CD4-positive, alpha-beta T cell treated with Interleukin-4 for 1 hour (primary cell): ENCODE results near the gene PIGP.
"Not testable (repeated sequence)": the region's sequence is repeated elsewhere in the genome, so short reads cannot be mapped to it uniquely, and the experiment has no call there.

Source experiments
- DNase-seq, 2 donors: peaks; one replicate each; pipeline ENCODE4 v3.0.0-alpha.2; 2020 to 2022

Gene PIGP

GRCh38 chr21:37041706-37042271 lies 31.1 kb downstream of the PIGP start:
- DNase-seq = no peak

- DNase-seq = no peak
These were observed 32.7 kb downstream of the PIGP start for GRCh38 chr21:37040212-37040611.

- no peak for DNase-seq
These were observed 33.3 kb downstream of the PIGP start for GRCh38 chr21:37039411-37040075.

DNA sequence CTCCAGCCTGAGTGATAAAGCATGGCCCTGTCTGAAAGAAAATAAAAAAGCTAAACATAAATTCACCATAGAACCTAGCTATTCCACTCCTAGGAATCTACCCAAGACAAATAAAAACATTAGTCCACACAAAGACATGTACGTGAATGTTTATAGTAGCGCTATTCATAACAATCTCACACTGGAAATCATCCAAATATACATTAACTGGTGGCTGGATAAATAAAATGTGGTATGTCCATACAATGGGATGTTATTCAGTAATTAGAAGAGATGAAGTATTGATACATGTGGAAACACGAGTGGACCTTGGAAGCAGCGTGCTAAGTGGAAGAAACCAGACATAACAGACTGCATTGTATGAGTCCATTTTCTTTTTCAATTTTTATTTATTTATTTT lies 36.7 kb downstream of the PIGP start:
- no peak for DNase-seq

DNA sequence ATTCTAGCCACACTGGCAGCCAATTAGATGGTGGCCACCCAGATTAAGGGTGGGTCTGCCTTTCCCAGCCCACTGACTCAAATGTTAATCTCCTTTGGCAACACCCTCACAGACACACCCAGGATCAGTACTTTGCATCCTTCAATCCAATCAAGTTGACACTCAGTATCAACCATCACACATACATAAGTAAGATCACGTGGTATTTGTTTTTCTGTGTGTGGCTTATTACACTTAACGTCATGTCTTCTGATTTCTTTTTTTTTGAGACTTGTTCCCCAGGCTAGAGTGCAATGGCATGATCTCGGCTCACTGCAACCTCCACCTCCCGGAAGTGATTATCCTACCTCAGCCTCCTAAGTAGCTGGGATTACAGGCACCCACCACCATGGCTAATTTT lies 38.5 kb downstream of the PIGP start:
- not testable (repeated sequence) for DNase-seq

- no peak for DNase-seq
These were observed 39.9 kb downstream of the PIGP start for GRCh38 chr21:37032877-37033471.

GRCh38 chr21:37032293-37032692 lies 40.6 kb downstream of the PIGP start:
- DNase-seq = no peak

- no peak for DNase-seq
These were observed 42.0 kb downstream of the PIGP start for GRCh38 chr21:37030864-37031263.

- DNase-seq = no peak
These were observed 44.3 kb downstream of the PIGP start for GRCh38 chr21:37028570-37028969.

GRCh38 chr21:37026499-37026898 lies 46.4 kb downstream of the PIGP start:
- no peak for DNase-seq

GRCh38 chr21:37017951-37018679 lies 54.8 kb downstream of the PIGP start:
- no peak for DNase-seq
